ENCODE measurements around the gene FAAP20. TPM values are rescaled to one million over a fixed set of nuclear protein-coding genes. Genes with fewer than 3 reads are reported as not detected.
A peak's percentile ranks its signal among the peaks of the same experiment; 100 is the strongest.

Gene FAAP20
- total RNA-seq, 1 experiment from 2014 or later = 119 TPM

DNA sequence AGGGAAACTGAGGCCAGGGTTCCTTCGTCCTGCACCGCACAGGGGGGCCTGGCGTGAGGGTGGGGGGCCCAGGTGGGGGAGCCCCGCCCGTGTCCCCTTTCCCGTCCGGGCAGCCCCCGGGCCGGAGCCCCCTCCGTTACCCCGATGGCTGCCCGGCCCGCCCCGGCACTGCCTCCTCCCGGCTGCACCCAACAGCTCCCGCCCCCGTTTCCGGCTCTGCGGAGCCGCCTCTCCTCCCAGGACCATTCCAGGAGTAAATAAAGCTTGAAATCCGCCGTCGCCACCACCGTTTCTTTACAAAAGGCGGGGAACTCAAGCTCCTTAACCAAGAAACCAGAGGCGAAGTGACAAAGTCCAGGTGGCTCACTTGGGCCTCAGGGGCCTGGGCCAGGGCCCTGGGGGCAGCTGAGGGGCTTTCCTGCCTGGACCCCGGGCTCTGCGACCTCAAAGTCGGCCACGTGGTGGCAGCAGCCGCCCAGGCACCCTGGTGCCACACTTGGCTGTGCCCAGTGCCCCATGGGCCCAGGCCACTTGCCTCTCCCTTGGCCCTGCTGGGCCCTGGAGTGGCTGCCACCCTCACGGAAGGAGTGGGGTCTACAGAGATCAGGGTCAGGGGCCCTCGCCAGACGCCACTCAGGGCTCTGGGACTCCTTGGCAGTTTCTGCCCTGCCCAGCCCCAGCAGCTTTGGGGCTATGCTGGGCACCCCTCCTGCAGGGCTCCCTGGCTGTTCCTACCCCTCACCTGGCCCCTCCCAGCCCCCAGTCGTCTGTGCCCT lies 514 bp upstream of the FAAP20 start:
- Mint-ChIP-seq H3K36me3 (ENCODE audit: insufficient read depth in 1 of 3, low read depth in 3 of 3) (peaks cover 6 to 11% (median 8%) of the 10 kb centered on the region in 3 experiments; a peak in 6 of 7 replicates), H3K4me1 (peaks cover 12 to 18% of the 10 kb centered on the region in 2 experiments), H3K9me3 (no peaks in the 10 kb centered on the region), H3K4me3 (peak overlapping the region; percentile 73 to 85), H3K27me3 (ENCODE audit: low read depth) (no peaks in the 10 kb centered on the region; the same call in 1 of the 2 replicates), H3K27ac (peak overlapping the region in 1 of 3 experiments; percentile 79; a peak in 1 of 7 replicates)
- Histone ChIP-seq H3K23ac (ENCODE audit: insufficient read length, low read depth, low read length) (no peak overlapping the region), H4K20me1 (ENCODE audit: control insufficient read depth, insufficient read depth, insufficient read length) (no peaks in the 10 kb centered on the region), H3K27me3 (ENCODE audit: insufficient read depth, low read length) (no peaks in the 10 kb centered on the region), H2BK12ac (ENCODE audit: insufficient read length, low read depth, low read length) (no peak overlapping the region), H2AFZ (ENCODE audit: low read length) (no peak overlapping the region), H3K9ac (ENCODE audit: extremely low read depth, insufficient read length, low read length) (no peak overlapping the region), H3K27ac (ENCODE audit: insufficient read length, low read depth, low read length) (no peak overlapping the region), H2BK20ac (ENCODE audit: low read depth, low read length, poor library complexity, severe bottlenecking) (no peak overlapping the region), H4K5ac (ENCODE audit: insufficient read length, low read depth, low read length) (no peak overlapping the region), H2BK15ac (ENCODE audit: low read depth, low read length) (no peak overlapping the region), H3K14ac (ENCODE audit: insufficient read depth, low read length) (no peak overlapping the region), H3K18ac (ENCODE audit: insufficient read length, low read depth, low read length) (no peak overlapping the region), H3K4ac (ENCODE audit: low read depth, low read length) (no peak overlapping the region), H3K9me3 (ENCODE audit: control insufficient read depth, low read depth, low read length) (no peaks in the 10 kb centered on the region), H3K79me1 (ENCODE audit: insufficient read depth, low read depth, low read length, poor library complexity, severe bottlenecking) (no peaks in the 10 kb centered on the region), H2AK5ac (ENCODE audit: insufficient read length, low read length) (no peak overlapping the region), H3K4me2 (ENCODE audit: insufficient read depth, insufficient read length, low read length) (peak overlapping the region; percentile 52), H3K23me2 (ENCODE audit: insufficient read length, low read depth, low read length, poor library complexity, severe bottlenecking) (peaks cover 5% of the 10 kb centered on the region), H2BK5ac (ENCODE audit: insufficient read length, low read length) (no peak overlapping the region), H3T11ph (ENCODE audit: low read length) (no peak overlapping the region), H2BK120ac (ENCODE audit: low read depth, low read length, poor library complexity, severe bottlenecking) (no peak overlapping the region), H4K91ac (ENCODE audit: insufficient read length, low read depth, low read length) (no peak overlapping the region), H3K4me1 (ENCODE audit: insufficient read depth, low read length) (no peaks in the 10 kb centered on the region), H3K56ac (ENCODE audit: insufficient read length, low read depth, low read length) (no peak overlapping the region), H4K8ac (replicated peaks; ENCODE audit: insufficient read length, low read depth, low read length) (no peak overlapping the region), H3K79me2 (ENCODE audit: insufficient read depth, low read length) (no peaks in the 10 kb centered on the region; the same call in 1 of the 2 replicates)
- peak; percentile 90 for DNase-seq
- no CpG with 5 or more reads among the region's 35 CpGs for WGBS (ENCODE audit: extremely low coverage, insufficient read length, low lambda C conversion rate)
- TF ChIP-seq, protein P1, sequence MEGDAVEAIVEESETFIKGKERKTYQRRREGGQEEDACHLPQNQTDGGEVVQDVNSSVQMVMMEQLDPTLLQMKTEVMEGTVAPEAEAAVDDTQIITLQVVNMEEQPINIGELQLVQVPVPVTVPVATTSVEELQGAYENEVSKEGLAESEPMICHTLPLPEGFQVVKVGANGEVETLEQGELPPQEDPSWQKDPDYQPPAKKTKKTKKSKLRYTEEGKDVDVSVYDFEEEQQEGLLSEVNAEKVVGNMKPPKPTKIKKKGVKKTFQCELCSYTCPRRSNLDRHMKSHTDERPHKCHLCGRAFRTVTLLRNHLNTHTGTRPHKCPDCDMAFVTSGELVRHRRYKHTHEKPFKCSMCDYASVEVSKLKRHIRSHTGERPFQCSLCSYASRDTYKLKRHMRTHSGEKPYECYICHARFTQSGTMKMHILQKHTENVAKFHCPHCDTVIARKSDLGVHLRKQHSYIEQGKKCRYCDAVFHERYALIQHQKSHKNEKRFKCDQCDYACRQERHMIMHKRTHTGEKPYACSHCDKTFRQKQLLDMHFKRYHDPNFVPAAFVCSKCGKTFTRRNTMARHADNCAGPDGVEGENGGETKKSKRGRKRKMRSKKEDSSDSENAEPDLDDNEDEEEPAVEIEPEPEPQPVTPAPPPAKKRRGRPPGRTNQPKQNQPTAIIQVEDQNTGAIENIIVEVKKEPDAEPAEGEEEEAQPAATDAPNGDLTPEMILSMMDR (conservative IDR thresholded peaks at IDR 0.05) = peak; percentile 95

Measured in H9 (cell line).